Cerebellar nuclear complex (tissue), 1 donor: Measurements from ENCODE around the gene GDF7.

ENCODE experiments used
- DNase-seq, 2 experiments: peaks; one replicate each; lab custom pipeline; 2025; lab: John Stamatoyannopoulos, UW

The GDF7 gene

GRCh38 chr2:20666304-20667150, at the start of gene GDF7:
GDF7 (plus strand) TSS chr2:20667144; CDS start chr2:20667240, 96 bp downstream.
- no peak for DNase-seq

- DNase-seq: peak; percentile 61 to 81
Measured at GRCh38 chr2:20617892-20618467, 49.0 kb upstream of the GDF7 start.

GRCh38 chr2:20618468-20618885, 48.5 kb upstream of the GDF7 start:
- DNase-seq: no peak

GRCh38 chr2:20618886-20619521, 47.9 kb upstream of the GDF7 start:
- DNase-seq: no peak

GRCh38 chr2:20619624-20620024, 47.3 kb upstream of the GDF7 start:
- DNase-seq: no peak

- no peak for DNase-seq
Measured at GRCh38 chr2:20620271-20620681, 46.7 kb upstream of the GDF7 start.

GRCh38 chr2:20620696-20621365, 46.1 kb upstream of the GDF7 start:
- no peak for DNase-seq

GRCh38 chr2:20621366-20622295, 45.3 kb upstream of the GDF7 start:
- no peak for DNase-seq

- DNase-seq: no peak
Measured at GRCh38 chr2:20622296-20622686, 44.7 kb upstream of the GDF7 start.

- no peak for DNase-seq
Measured at GRCh38 chr2:20622731-20623130, 44.2 kb upstream of the GDF7 start.

GRCh38 chr2:20623241-20623640, 43.7 kb upstream of the GDF7 start:
- DNase-seq: no peak

- DNase-seq: no peak
Measured at GRCh38 chr2:20623741-20624155, 43.2 kb upstream of the GDF7 start.

- no peak for DNase-seq
Measured at GRCh38 chr2:20624156-20624883, 42.6 kb upstream of the GDF7 start.

- DNase-seq: no peak
Measured at GRCh38 chr2:20624884-20625485, 42.0 kb upstream of the GDF7 start.

GRCh38 chr2:20625491-20626391, 41.2 kb upstream of the GDF7 start:
- DNase-seq: no peak

- no peak for DNase-seq
Measured at GRCh38 chr2:20626392-20626697, 40.6 kb upstream of the GDF7 start.

- DNase-seq: no peak
Measured at GRCh38 chr2:20626698-20627513, 40.0 kb upstream of the GDF7 start.

- no peak for DNase-seq
Measured at GRCh38 chr2:20627712-20628380, 39.1 kb upstream of the GDF7 start.
